ENCODE measurements around the gene SLC22A5.

Gene SLC22A5

GRCh38 chr5:132438917-132439316 lies 69.4 kb downstream of the SLC22A5 start:
- Histone ChIP-seq H3K27ac (ENCODE audit: low read depth, low read length) (peak overlapping the region; percentile 78), H3K36me3 (ENCODE audit: control insufficient read depth, insufficient read depth, low read length) (no peaks in the 10 kb centered on the region), H3K4me1 (ENCODE audit: control insufficient read depth, insufficient read depth, low read length) (peaks cover 41% of the 10 kb centered on the region), H3K27me3 (ENCODE audit: control insufficient read depth, insufficient read depth, low read length) (no peaks in the 10 kb centered on the region), H3K4me3 (ENCODE audit: low read length) (no peak overlapping the region), H3K9ac (ENCODE audit: low read length) (no peak overlapping the region)

GRCh38 chr5:132439521-132440089 lies 70.1 kb downstream of the SLC22A5 start:
- Histone ChIP-seq H3K27ac (ENCODE audit: low read depth, low read length) (peak overlapping the region; percentile 78), H3K27me3 (ENCODE audit: control insufficient read depth, insufficient read depth, low read length) (no peaks in the 10 kb centered on the region), H3K4me3 (ENCODE audit: low read length) (no peak overlapping the region), H3K36me3 (ENCODE audit: control insufficient read depth, insufficient read depth, low read length) (no peaks in the 10 kb centered on the region), H3K9ac (ENCODE audit: low read length) (peak overlapping the region; percentile 38), H3K4me1 (ENCODE audit: control insufficient read depth, insufficient read depth, low read length) (peaks cover 35% of the 10 kb centered on the region)

GRCh38 chr5:132444061-132444460 lies 74.6 kb downstream of the SLC22A5 start:
- peaks cover 29% of the 10 kb centered on the region for H3K4me1 ChIP-seq (ENCODE audit: control insufficient read depth, insufficient read depth, low read length)

More at GRCh38 chr5:132444061-132444460, 74.6 kb downstream of the SLC22A5 start:
- H3K27ac ChIP-seq (ENCODE audit: low read depth, low read length), result no peak overlapping the region
- H3K27me3 ChIP-seq (ENCODE audit: control insufficient read depth, insufficient read depth, low read length), result no peaks in the 10 kb centered on the region
- H3K36me3 ChIP-seq (ENCODE audit: control insufficient read depth, insufficient read depth, low read length), result no peaks in the 10 kb centered on the region
- no peak overlapping the region for H3K9ac ChIP-seq (ENCODE audit: low read length)
- no peak overlapping the region for H3K4me3 ChIP-seq (ENCODE audit: low read length)

All from rectal smooth muscle tissue (tissue), 1 donor.